Lung microvascular endothelial cell (primary cell): Measurements from ENCODE around the gene MCHR1. TPM values are rescaled to one million over a fixed set of nuclear protein-coding genes. Genes with fewer than 3 reads are reported as not detected.
"Not testable (repeated sequence)": the region's sequence is repeated elsewhere in the genome, so short reads cannot be mapped to it uniquely, and the experiment has no call there.

Experiments
- DNase-seq, 2 donors: peaks; one replicate each; pipeline versions ENCODE4 v3.0.0 to v3.0.0-alpha.2; 2010; ENCODE audit warnings: low read depth in 2 of 2
- total RNA-seq: library from RNA; depleted of rRNA; stranded (reverse); fragments of >200 nt; gene quantifications from 2 replicates; pipeline ENCODE4 v1.2.1, GENCODE V29; 2014

MCHR1 gene
- total RNA-seq, 1 donor from 2014 or later = not detected

DNA sequence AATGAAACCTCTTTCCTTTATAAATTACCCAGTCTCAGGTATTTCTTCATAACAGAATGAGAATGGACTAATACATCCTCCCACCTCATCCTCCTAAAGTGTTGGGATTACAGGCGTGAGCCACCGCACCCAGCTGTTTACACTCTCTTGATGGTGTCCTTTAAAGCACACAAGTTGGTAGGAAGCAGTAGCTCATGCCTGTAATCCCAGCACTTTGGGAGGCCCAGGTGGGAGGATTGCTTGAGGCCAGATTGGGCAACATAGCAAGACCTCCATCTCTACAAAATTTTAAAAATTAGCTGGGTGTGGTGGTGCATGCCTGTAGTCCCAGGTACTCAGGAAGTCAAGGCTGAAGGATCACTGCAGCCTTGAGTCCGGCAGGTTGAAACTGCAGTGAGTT is 23.3 kb upstream of the MCHR1 start:
- DNase-seq = not testable (repeated sequence)

DNA sequence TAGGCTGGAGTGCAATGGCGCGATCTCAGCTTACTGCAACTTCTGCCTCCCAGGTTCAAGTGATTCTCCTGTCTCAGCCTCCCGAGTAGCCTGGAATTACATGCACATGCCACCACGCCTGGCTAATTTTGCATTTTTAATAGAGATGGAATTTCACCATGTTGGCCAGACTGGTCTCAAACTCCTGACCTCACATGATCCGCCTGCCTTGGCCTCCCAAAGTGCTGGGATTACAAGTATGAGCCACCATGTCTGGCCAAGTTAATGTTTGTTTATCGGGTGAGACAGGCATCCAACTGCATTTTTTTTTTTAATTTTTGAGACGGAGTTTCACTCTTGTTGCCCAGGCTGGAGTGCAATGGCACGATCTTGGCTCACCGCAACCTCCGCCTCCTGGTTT is 22.6 kb upstream of the MCHR1 start:
- not testable (repeated sequence) for DNase-seq

DNA sequence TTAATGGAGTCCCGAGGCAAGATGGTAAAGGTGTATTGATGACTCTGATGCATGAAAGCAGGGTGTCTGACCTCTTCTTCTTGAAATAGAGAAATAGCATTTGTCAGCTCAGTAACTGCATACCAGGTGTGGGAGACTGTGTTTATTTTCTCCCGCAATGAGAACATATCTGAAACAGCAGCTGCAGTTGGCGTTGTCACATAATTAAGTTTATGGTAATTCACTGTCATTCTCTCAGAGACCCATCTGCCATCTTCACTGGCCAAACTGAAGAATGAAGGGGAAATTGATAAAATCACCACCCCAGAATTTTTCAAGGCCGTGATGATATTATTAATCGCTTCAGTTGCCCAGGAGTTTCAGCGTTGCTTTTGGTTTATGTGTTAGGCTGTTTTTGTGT is 20.1 kb upstream of the MCHR1 start:
- no peak for DNase-seq

GRCh38 chr22:40660730-40661129 is 18.6 kb upstream of the MCHR1 start:
- no peak for DNase-seq

DNA sequence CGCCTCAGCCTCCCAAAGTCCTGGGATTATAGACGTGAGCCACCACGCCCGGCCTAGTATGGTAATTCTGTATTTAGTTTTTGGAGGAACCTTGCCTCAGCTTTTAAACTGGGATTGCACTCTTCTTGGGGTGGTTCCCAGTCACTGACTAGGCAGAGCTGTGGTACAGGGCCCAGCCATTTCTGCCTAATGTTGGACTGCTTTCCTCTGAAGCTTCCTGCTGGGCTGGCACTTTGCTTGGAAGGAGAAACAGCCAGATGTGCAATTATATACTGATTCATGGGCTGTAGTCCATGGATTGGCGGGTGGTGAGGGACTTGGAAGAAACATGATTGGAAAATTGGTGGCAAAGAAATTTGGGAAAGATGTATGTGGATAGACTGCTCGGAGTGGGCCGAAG is 17.6 kb upstream of the MCHR1 start:
- no peak for DNase-seq

DNA sequence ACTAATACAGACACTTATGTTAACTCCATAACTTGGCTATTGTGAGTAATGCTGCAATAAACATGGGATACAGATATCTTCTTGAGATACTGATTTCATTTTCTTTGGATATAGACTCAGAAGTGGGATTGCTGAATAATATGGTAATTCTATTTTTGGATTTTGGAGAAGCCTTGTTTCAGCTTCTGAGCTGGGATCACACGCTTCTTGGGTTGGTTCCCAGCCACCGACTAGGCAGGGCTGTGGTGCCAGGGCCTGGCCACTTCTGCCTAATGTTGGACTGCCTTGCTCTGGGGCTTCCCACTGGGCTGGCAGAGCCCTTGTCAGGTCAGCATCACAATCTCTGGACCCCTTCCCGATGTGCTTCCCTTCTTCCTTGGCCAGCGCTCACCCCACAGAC is 14.0 kb upstream of the MCHR1 start:
- no peak for DNase-seq

DNA sequence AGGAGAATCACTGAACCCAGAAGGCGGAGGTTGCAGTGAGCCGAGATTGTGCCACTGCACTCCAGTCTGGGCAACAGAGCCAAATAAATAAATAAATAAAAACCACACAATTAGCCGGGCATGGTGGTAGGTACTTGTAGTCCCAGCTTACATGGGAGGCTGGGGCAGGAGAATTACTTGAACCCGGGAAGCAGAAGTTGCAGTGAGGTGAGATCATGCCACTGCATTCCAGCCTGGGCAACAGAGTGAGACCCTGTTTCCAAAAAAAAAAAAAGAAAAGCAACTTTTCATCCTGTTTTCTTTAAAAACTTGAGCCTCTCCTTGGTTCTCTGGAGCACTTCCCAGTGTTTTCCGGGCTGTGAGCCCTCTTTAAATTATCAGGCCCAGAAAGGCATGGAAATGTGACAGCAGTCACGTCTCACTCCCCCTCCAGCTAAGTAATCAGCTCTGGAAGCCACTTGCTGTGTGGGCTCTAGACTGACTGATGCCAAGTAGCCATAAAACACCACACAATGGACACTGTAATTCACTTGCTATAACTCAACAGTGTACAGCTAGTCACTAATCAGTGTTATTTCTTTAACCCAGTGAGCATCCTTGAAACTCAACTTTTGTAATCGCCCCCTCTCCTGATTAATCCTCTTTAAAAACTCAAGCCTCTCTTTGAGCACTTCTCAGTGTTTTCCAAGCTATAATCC is 13.0 kb upstream of the MCHR1 start:
- peak; percentile 16 to 41 for DNase-seq

DNA sequence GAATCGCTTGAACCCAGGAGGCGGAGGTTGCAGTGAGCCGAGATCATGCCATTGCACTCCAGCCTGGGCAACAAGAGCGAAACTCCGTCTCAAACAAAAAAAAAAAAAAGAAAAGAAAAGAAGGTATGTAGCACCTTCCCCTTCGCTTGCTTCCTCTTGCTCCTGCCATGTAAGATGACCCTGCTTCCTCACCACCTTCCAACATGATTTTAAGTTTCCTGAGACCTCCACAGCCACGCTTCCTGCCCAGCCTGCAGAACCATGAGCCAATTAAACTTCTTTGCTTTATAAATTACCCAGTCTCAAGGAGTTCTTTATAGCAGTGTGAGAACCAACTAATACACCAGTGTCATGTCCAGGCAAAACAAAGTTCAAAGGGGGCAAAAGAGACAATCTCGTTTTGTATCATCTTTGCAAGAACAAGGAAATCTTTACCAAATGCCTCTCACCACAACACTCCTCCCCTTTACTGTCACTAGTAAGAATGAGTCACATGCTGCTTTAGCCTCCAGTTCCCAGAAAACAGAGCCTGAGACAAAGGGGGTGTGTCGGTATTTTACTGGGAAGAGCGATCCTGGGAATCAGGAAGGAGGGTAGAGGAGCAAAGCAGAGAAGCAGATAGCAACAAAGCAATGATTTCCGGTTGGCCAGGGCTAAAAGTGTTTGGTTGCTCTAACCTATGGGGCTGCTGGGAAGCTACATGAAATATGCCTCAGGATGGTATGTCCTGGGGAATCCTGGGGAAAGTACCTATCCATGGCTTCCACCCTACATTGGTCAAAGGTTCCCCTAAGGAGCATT is 10.5 kb upstream of the MCHR1 start:
- peak; percentile 73 to 90 for DNase-seq

DNA sequence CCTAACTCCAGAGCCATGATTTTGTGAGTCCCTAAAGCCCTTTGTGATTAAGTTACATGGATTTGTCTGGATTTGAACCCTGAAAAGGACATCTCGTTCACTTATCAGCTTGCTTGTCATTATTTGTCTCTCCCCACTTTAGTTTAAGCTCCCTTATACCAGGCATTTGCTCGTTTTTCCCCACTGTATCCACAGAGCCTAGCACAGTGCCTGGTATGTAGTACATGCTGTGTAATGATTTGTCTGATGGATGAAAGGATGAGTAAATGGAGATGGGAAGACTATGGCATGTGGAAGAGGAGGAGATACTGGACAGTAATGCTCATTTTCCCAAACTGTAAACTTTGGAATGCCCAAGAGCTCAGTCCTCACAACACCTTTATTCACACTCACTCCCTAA is 9.2 kb upstream of the MCHR1 start:
- no peak for DNase-seq

DNA sequence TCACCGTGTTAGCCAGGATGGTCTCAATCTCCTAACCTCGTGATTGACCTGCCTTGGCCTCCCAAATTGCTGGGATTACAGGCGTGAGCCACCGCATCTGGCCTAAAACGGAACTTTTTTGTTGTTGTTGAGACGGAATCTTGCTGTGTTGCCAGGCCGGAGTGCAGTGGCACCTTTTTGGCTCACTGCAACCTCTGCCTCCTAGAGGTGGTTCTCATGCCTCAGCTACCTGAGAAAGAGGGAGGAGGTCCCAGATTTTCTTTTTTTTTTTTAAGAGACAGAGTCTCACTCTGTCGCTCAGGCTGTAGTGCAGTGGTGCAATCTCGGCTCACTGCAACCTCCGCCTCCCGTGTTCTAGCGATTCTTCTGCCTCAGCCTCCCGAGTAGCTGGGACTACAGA is 7.9 kb upstream of the MCHR1 start:
- no peak for DNase-seq

DNA sequence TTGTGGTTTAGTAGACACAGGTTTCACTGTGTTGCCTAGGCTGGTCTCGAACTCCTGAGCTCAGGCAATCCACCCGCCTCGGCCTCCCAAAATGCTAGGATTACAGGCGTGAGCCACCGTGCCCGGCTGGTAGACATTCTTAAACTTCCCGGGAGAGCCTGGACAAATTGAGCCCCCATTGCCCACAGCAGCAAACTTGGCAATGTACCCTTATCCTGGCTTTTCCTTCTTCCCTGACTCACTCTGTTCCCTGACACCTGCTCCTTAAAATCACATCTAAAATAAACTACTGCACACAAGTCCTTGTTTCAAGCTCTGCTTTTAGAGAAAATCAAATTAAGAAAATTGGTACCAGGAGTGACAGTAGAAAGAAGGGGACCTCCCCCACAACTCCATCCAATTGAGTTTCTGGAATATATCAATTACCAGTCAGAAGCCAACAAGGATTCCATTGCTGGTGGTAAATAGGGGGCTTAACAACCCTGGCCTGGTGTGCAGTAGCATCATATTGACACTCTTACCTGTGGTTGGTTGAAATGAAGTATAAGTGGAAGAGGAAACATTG is 7.4 kb upstream of the MCHR1 start:
- DNase-seq = no peak

- peak in 1 of 2 donors; percentile 83 for DNase-seq
Observed at GRCh38 chr22:40673017-40673416, 6.3 kb upstream of the MCHR1 start.

- DNase-seq = no peak
Observed at GRCh38 chr22:40674274-40674673, 5.0 kb upstream of the MCHR1 start.

DNA sequence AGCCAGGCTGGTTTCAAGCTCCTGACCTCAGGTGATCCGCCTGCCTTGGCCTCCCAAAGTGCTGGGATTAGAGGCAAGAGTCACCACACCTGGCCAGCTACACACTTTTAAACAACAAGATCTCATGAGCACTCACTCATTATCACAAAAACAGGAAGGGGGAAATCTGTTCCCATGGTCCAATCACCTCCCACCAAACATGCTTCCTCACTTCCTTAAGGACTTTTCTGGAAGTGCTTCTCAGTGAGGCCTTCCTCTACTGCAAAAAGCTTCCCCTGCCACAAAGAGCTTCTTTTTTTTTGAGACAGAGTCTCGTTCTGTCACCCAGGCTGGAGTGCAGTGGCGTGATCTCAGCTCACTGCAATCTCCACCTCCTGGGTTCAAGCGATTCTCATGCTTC is 3.1 kb upstream of the MCHR1 start:
- DNase-seq = peak in 1 of 2 donors; percentile 27

DNA sequence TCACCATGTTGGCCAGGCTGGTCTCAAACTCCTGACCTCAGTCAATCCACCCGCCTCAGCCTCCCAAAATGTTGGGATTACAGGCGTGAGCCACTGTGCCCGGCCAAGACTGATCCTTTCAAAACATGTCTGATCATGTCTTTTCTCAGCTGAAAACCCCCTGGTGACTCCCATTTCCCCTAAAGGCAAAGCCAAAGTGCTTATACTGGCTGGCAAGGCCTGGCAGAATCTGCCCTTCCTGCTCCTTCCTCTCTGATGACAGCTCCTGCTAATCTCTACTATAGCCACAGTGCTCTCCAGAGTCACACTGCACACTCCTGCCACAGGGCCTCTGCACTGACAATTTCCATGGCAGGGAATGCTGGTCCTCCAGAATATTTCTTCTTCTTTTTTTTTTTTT is 2.6 kb upstream of the MCHR1 start:
- no peak for DNase-seq

- no peak for DNase-seq
Observed at GRCh38 chr22:40678493-40679248, 613 bp upstream of the MCHR1 start.

DNA sequence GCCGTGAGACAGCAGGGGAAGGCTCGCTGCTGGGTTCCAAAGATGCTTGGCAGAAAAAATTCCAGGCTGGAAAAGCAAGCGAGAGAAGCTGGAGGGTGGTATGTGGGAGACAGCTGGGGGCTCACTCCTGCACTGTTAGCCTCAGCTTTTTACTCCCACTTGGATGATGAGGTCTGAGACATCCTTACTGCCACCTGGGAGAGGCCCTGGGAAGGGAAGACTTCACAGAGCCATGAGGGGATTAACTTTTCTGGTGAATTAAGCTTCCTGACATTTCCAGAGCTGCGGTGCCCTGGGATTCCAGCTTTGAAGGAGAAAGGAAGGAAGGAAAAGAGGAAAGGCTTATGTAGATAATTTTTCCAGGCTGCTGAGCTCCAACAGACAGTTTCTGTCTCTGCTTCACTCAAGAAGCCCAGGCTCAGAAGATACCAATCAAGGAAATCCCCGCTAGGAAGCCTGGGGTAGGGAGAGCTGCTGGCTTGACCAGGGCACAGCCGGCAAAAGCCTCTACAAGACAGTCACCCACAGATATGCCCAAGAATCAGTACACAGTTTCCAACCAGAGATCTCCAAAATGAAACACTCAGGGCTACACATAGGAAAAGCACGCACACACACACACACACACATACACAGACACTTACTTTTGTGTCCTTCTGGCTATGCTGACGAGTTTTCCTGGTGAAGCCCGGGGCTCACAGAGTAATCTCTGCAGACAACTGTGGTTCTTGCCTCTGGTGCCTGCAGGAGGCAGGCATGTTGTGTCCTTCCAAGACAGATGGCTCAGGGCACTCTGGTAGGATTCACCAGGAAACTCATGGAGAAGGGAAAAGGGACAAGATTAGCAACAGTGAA is 907 bp downstream of the MCHR1 start:
- DNase-seq = peak in 1 of 2 donors; percentile 41

GRCh38 chr22:40680819-40681183 is 1.5 kb downstream of the MCHR1 start:
- DNase-seq = no peak

DNA sequence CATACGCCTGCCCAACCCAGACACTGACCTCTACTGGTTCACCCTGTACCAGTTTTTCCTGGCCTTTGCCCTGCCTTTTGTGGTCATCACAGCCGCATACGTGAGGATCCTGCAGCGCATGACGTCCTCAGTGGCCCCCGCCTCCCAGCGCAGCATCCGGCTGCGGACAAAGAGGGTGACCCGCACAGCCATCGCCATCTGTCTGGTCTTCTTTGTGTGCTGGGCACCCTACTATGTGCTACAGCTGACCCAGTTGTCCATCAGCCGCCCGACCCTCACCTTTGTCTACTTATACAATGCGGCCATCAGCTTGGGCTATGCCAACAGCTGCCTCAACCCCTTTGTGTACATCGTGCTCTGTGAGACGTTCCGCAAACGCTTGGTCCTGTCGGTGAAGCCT is 2.2 kb downstream of the MCHR1 start:
- DNase-seq = no peak

DNA sequence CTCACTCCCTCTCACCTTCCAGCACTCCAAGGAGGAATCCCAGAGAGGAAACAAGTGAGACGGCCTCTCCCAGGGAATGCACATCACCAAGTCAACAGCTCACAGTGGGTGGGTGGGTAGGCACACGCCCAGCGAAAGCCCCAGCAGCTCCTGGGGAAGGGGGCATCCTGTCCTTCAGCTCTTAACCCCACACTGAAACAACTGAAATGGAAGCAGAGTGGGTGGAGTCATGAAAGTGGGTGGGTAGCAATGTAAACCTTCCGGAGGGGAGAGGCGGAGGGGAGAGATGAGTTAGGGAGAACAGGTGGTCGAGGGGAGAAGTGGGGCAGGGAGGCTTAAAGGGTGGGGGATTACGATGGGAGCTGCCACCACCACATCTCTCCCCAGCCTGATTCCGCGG is 5.4 kb downstream of the MCHR1 start:
- no peak for DNase-seq

DNA sequence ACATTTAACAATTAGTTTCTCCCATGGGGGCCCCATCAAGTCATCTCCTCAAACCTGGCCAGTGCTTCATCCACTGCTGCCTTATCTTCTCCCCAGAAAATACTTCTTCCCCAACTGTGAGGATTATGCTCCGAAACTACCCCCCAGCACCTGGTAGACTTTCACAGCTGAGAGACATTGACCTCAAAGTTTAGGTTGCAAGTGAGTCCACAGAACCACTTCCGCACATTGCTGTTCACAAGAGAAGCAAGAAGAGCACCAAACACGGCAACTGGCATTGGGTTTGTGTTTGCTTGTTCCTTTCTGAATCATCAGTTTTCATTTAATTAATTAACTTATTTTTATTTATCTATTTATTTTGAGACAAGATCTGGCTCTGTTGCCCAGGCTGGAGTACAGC is 6.1 kb downstream of the MCHR1 start:
- no peak for DNase-seq
